MCF 10A (cell line): Measurements from ENCODE around the gene NUBPL. TPM values are rescaled to one million over a fixed set of nuclear protein-coding genes. Genes with fewer than 3 reads are reported as not detected.
"Not testable (repeated sequence)": the region's sequence is repeated elsewhere in the genome, so short reads cannot be mapped to it uniquely, and the experiment has no call there.

ENCODE experiments used
- BruUV-seq: library from RNA; stranded (reverse); fragments of 400-500 nt; replicated peaks from 2 replicates; lab custom pipeline; 2021; lab: Mats Ljungman, UMichigan
- CTCF ChIA-PET: fragments of 300-600 bp; sonication (Branson Sonifier 250); formaldehyde crosslinking; extraction: SDS; loops from one replicate; lab custom pipeline; 2021; ENCODE audit warnings: antibody characterized with exemption, inconsistent platforms; lab: Yijun Ruan, JAX
- POLR2A ChIA-PET: fragments of 300-600, 350-650 bp; sonication (Branson Sonifier 250); formaldehyde crosslinking; extraction: SDS; loops from one replicate; lab custom pipeline; 2020; ENCODE audit warnings: antibody characterized with exemption, inconsistent platforms; lab: Yijun Ruan, JAX
- DNase-seq: peaks from one replicate; pipeline ENCODE4 v3.0.0-alpha.2; 2018; ENCODE audit not compliant: unreplicated experiment
- H3K27ac Mint-ChIP-seq: one replicate; pipeline ENCODE4 v1.8.0; 2022; ENCODE audit warnings: mild to moderate bottlenecking, low read depth, mixed read lengths; ENCODE audit not compliant: unreplicated experiment
- H3K27me3 Mint-ChIP-seq: one replicate; pipeline ENCODE4 v1.8.0; 2022; ENCODE audit warnings: mixed read lengths; ENCODE audit not compliant: insufficient read depth, unreplicated experiment
- H3K36me3 Mint-ChIP-seq: one replicate; pipeline ENCODE4 v1.8.0; 2022; ENCODE audit warnings: mild to moderate bottlenecking, moderate library complexity, mixed read lengths; ENCODE audit not compliant: insufficient read depth, unreplicated experiment
- H3K4me1 Mint-ChIP-seq: one replicate; pipeline ENCODE4 v1.8.0; 2022; ENCODE audit warnings: mixed read lengths; ENCODE audit not compliant: insufficient read depth, unreplicated experiment
- H3K4me3 Mint-ChIP-seq: one replicate; pipeline ENCODE4 v1.8.0; 2022; ENCODE audit warnings: mild to moderate bottlenecking, moderate library complexity, mixed read lengths; ENCODE audit not compliant: unreplicated experiment
- H3K9me3 Mint-ChIP-seq: one replicate; pipeline ENCODE4 v1.8.0; 2022; ENCODE audit warnings: mixed read lengths; ENCODE audit not compliant: unreplicated experiment
- intact Hi-C: fragments of 100-400 bp; cut with micrococcal nuclease; formaldehyde crosslinking; loops from 2 replicates; pipeline ENCODE4 v1.14.1; 2022
- total RNA-seq: library from RNA; stranded (reverse); gene quantifications from 2 replicates; pipeline ENCODE4 v1.2.3, GENCODE V29; 2022
- TF ChIP-seq, protein P1 (sequence below): fragments of 200-600 bp; IDR thresholded peaks from one replicate; pipeline ENCODE4 v1.8.0; 2022; ENCODE audit warnings: antibody characterized with exemption, mild to moderate bottlenecking; ENCODE audit not compliant: unreplicated experiment

The NUBPL gene
- total RNA-seq, 1 experiment from 2014 or later: 12.3 TPM

DNA sequence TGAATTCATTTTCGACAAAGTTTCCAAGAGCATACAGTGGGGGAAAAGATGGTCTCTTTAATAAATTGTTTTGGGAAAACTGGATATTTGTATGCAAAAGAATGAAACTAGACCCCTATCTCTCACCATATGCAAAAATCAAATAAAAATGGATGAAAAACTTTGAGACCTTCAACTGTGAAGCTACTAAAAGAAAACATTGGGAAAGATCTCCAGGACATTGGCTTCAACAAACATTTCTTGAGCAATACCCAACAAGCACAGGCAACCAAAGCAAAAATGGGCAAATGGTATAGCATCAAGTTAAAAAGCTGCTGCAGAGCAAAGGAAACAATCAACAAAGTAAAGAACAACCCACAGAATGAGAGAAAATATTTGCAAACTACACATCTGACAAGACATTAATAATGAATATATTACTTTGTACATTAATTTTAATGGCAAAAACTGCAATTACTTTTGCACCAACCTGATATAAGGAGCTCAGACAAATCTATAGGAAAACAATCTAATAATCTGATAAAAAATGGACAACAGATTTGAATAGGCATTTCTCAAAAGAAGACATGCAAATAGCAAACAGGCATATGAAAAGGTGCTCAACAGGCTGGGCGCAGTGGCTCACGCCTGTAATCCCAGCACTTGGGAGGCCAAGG lies 50.7 kb downstream of the NUBPL start:
- TF ChIP-seq, protein P1, sequence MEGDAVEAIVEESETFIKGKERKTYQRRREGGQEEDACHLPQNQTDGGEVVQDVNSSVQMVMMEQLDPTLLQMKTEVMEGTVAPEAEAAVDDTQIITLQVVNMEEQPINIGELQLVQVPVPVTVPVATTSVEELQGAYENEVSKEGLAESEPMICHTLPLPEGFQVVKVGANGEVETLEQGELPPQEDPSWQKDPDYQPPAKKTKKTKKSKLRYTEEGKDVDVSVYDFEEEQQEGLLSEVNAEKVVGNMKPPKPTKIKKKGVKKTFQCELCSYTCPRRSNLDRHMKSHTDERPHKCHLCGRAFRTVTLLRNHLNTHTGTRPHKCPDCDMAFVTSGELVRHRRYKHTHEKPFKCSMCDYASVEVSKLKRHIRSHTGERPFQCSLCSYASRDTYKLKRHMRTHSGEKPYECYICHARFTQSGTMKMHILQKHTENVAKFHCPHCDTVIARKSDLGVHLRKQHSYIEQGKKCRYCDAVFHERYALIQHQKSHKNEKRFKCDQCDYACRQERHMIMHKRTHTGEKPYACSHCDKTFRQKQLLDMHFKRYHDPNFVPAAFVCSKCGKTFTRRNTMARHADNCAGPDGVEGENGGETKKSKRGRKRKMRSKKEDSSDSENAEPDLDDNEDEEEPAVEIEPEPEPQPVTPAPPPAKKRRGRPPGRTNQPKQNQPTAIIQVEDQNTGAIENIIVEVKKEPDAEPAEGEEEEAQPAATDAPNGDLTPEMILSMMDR: no peak
- Mint-ChIP-seq H3K4me1 (no peaks in the 10 kb centered on the region), H3K36me3 (peaks cover 7% of the 10 kb centered on the region), H3K27me3 (no peaks in the 10 kb centered on the region), H3K4me3 (no peak overlapping the region), H3K27ac (no peak overlapping the region), H3K9me3 (no peaks in the 10 kb centered on the region)
- BruUV-seq: no TSS peak
- no peak for DNase-seq
- POLR2A ChIA-PET: no interaction called here
- CTCF ChIA-PET: interaction anchor here (0.6 kb wide), 1 partner anchor 8 kb away, joined by 3 read pairs; no protein-coding TSS in a partner anchor
- intact Hi-C loops: no loop called here

DNA sequence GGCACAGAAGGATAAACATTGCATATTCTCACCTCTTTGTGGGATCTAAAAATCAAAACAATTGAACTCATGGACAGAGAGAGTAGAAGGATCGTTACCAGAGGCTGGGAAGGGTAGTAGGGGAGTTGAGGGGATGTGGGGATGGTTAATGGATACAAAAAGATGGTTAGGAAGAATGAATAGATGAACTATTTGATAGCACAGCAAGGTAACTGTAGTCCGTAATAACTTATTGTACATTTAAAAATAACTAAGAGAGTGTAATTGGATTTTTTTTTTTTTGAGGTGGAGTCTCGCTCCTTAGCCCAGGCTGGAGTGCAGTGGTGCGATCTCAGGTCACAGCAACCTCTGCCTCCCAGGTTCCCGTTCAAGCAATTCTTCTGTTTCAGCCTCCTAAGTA lies 52.0 kb downstream of the NUBPL start:
- no peak for DNase-seq
- CTCF ChIA-PET: no interaction called here
- H3K27me3 Mint-ChIP-seq: no peaks in the 10 kb centered on the region

DNA sequence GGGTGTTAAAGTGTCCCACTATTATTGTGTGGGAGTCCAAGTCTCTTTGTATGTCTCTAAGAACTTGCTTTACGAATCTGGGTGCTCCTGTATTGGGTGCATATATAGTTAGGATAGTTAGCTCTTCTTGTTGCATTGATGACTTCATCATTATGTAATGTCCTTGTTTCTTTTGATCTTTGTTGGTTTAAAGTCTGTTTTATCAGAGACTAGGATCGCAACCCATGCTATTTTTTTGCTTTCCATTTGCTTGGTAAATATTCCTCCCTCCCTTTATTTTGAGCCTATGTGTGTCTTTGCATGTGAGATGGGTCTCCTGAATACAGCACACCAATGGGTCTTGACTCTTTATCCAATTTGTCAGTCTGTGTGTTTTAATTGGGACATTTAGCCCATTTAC lies 57.7 kb downstream of the NUBPL start:
- ChIA-PET POLR2A (interaction anchor here (0.5 kb wide), 1 partner anchor 46 kb away, joined by 4 read pairs; no protein-coding TSS in a partner anchor), CTCF (interaction anchor here (0.5 kb wide), 1 partner anchor 42 kb away, joined by 3 read pairs; no protein-coding TSS in a partner anchor)
- H3K9me3 Mint-ChIP-seq: peaks cover 35% of the 10 kb centered on the region
- BruUV-seq, H3K4me1 Mint-ChIP-seq, H3K36me3 Mint-ChIP-seq, DNase-seq, H3K27me3 Mint-ChIP-seq, H3K4me3 Mint-ChIP-seq, H3K27ac Mint-ChIP-seq, intact Hi-C loops: not testable (repeated sequence)

More for the DNA sequence above, 52.0 kb downstream of the NUBPL start:
- H3K36me3 Mint-ChIP-seq: no peaks in the 10 kb centered on the region
- no TSS peak for BruUV-seq
- TF ChIP-seq, protein P1: no peak
- H3K9me3 Mint-ChIP-seq: no peaks in the 10 kb centered on the region
- H3K4me3 Mint-ChIP-seq: no peak overlapping the region
- H3K4me1 Mint-ChIP-seq: no peaks in the 10 kb centered on the region
- POLR2A ChIA-PET: no interaction called here
- H3K27ac Mint-ChIP-seq: no peak overlapping the region
- intact Hi-C loops: no loop called here

DNA sequence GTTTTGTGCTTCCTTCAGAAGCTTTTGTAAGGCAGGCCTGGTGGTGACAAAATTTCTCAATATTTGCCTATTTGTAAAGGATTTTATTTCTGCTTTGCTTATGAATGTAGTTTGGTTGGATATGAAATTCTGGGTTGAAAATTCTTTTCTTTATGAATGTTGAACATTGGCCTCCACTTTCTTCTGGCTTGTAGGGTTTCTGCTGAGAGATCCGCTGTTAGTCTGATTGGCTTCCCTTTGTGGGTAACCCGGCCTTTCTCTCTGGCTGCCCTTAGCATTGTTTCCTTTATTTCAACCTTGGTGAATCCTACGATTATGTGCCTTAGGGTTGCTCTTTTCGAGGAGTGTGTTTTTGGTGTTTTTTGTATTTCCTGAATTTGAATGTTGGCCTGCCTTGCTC lies 58.2 kb downstream of the NUBPL start:
- no peaks in the 10 kb centered on the region for H3K27me3 Mint-ChIP-seq
- H3K4me3 Mint-ChIP-seq: no peak overlapping the region
- H3K4me1 Mint-ChIP-seq: no peaks in the 10 kb centered on the region
- H3K9me3 Mint-ChIP-seq: peaks cover 39% of the 10 kb centered on the region
- H3K36me3 Mint-ChIP-seq: no peaks in the 10 kb centered on the region
- intact Hi-C loops: no loop called here
- no TSS peak for BruUV-seq
- no peak overlapping the region for H3K27ac Mint-ChIP-seq
- ChIA-PET POLR2A (interaction anchor here (0.7 kb wide), 1 partner anchor 12 kb away, joined by 4 read pairs; no protein-coding TSS in a partner anchor), CTCF (no interaction called here)
- no peak for DNase-seq
- TF ChIP-seq, protein P1: no peak

DNA sequence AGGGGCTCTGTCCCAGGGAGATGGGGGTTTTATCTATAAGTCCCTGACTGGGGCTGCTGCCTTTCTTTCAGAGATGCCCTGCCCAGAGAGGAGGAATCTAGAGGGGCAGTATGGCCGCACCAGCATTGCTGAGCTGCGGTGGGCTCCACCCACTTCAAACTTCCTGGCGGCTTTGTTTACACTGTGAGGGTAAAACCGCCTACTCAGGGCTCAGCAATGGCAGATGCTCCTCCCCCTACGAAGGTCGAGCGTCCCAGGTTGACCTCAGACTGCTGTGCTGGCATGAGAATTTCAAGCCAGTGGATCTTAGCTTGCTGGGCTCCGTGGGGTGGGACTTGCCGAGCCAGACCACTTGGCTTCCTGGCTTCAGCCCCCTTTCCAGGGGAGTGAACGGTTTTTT lies 59.7 kb downstream of the NUBPL start:
- H3K36me3 Mint-ChIP-seq, BruUV-seq, H3K4me1 Mint-ChIP-seq, H3K27me3 Mint-ChIP-seq, POLR2A ChIA-PET, H3K4me3 Mint-ChIP-seq, DNase-seq, H3K27ac Mint-ChIP-seq, intact Hi-C loops: not testable (repeated sequence)
- CTCF ChIA-PET: interaction anchor here (0.7 kb wide), 1 partner anchor 295 kb away, joined by 3 read pairs; no protein-coding TSS in a partner anchor
- H3K9me3 Mint-ChIP-seq: peaks cover 39% of the 10 kb centered on the region
